DND-41 (cell line): ENCODE results near the gene SEMA4G.

Source experiments
- CTCF ChIP-seq: IDR thresholded peaks from 2 replicates; pipeline ENCODE4 v1.5.1; 2012; ENCODE audit warnings: borderline replicate concordance, low read length, moderate library complexity, mild to moderate bottlenecking; ENCODE audit not compliant: poor library complexity, severe bottlenecking; ENCODE audit errors: extremely low read depth
- EZH2 ChIP-seq: IDR thresholded peaks from 3 replicates; pipeline ENCODE4 v1.6.1; 2012; ENCODE audit warnings: borderline replicate concordance, low read depth, mild to moderate bottlenecking, moderate library complexity, low read length, inconsistent platforms; ENCODE audit not compliant: severe bottlenecking

- TF ChIP-seq EZH2 (no peak), CTCF (no peak)
These were observed 17.3 kb downstream of the SEMA4G start for GRCh38 chr10:100986623-100986951.
